PC-3 (cell line): Measurements from ENCODE around the gene RGL3.

ENCODE experiments used
- EZH2 ChIP-seq: fragments of 300-600 bp; sonication (generic); IDR thresholded peaks from one replicate; pipeline ENCODE4 v1.6.1; 2017; ENCODE audit warnings: antibody characterized with exemption, mild to moderate bottlenecking, low read length; ENCODE audit not compliant: unreplicated experiment
- TF ChIP-seq, protein P1 (sequence below): fragments of 300-600 bp; sonication (generic); conservative IDR thresholded peaks from 2 replicates; pipeline ENCODE4 v1.5.1; 2017; ENCODE audit warnings: antibody characterized with exemption, low read depth, mild to moderate bottlenecking, low read length

DNA sequence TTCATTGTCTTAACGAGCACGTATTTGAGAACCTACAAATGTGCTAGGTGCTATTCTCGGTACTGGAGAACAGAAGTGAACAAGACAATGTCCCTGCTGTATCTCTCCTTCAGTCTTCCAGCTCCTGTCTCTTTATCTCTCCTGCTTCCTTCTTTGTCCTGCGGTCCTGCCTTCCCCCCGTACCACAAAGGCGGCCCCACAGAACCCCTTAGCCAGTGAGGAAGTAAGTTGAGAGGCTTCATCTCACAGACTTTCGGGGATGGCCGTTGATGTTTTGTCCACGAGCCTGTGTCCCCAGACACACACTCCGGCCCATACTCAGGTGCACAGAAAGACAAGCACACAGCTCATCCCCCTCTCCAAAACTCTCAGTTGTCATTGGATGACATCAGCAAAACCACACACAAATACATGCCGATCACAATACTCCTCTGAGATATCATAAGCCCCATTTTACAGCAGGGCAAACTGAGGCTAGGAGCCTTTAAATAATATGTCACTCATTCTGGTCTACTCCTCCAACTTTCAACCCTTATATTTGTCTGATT lies 45.2 kb downstream of the RGL3 start:
- TF ChIP-seq, protein P1, sequence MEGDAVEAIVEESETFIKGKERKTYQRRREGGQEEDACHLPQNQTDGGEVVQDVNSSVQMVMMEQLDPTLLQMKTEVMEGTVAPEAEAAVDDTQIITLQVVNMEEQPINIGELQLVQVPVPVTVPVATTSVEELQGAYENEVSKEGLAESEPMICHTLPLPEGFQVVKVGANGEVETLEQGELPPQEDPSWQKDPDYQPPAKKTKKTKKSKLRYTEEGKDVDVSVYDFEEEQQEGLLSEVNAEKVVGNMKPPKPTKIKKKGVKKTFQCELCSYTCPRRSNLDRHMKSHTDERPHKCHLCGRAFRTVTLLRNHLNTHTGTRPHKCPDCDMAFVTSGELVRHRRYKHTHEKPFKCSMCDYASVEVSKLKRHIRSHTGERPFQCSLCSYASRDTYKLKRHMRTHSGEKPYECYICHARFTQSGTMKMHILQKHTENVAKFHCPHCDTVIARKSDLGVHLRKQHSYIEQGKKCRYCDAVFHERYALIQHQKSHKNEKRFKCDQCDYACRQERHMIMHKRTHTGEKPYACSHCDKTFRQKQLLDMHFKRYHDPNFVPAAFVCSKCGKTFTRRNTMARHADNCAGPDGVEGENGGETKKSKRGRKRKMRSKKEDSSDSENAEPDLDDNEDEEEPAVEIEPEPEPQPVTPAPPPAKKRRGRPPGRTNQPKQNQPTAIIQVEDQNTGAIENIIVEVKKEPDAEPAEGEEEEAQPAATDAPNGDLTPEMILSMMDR, result no peak
- no peak for TF ChIP-seq EZH2
